HepG2 (cell line): ENCODE measurements around the gene BBIP1. TPM values are rescaled to one million over a fixed set of nuclear protein-coding genes. Genes with fewer than 3 reads are reported as not detected.

Source experiments
- AKAP8 ChIP-seq: sonication (generic); formaldehyde crosslinking; IDR thresholded peaks from 2 replicates; pipeline ENCODE4 v1.5.1; 2020; ENCODE audit warnings: mild to moderate bottlenecking, missing genetic modification reagents
- AKNA ChIP-seq: sonication (generic); formaldehyde crosslinking; IDR thresholded peaks from 2 replicates; pipeline ENCODE4 v1.4.0; 2020; ENCODE audit warnings: missing genetic modification reagents, borderline replicate concordance
- ATF2 ChIP-seq: sonication (generic); formaldehyde crosslinking; IDR thresholded peaks from 2 replicates; pipeline ENCODE4 v1.4.0; 2020; ENCODE audit warnings: missing genetic modification reagents
- FOXP1 ChIP-seq, 2 experiments: fragments of 450-650 bp in 1 of 2; IDR thresholded peaks; 2 replicates each; pipeline ENCODE4 v1.6.1; 2017 to 2018; ENCODE audit warnings: antibody characterized with exemption in 1 of 2
- MNT ChIP-seq: fragments of 450-650 bp; IDR thresholded peaks from 2 replicates; pipeline ENCODE4 v1.6.1; 2016
- POLR2A ChIP-seq, 2 experiments: IDR thresholded peaks; 2 replicates each; pipeline ENCODE4 v1.6.1; 2011; ENCODE audit warnings: low read depth in 2 of 2, low read length in 2 of 2, mild to moderate bottlenecking in 1 of 2, moderate library complexity in 1 of 2; ENCODE audit not compliant: insufficient read depth in 1 of 2
- SNAPC5 ChIP-seq: sonication (generic); formaldehyde crosslinking; IDR thresholded peaks from 2 replicates; pipeline ENCODE4 v1.8.1; 2023; ENCODE audit warnings: mild to moderate bottlenecking, missing genetic modification reagents, borderline replicate concordance
- SP5 ChIP-seq: IDR thresholded peaks from 2 replicates; pipeline ENCODE4 v1.6.1; 2016; ENCODE audit warnings: low read depth, borderline replicate concordance
- SRY ChIP-seq: sonication (generic); formaldehyde crosslinking; IDR thresholded peaks from 2 replicates; pipeline ENCODE4 v1.8.0; 2022; ENCODE audit warnings: mild to moderate bottlenecking, missing genetic modification reagents
- UBTF ChIP-seq: sonication (generic); formaldehyde crosslinking; IDR thresholded peaks from 2 replicates; pipeline ENCODE4 v1.4.0; 2020; ENCODE audit warnings: mild to moderate bottlenecking, missing genetic modification reagents
- ZFP36L2 ChIP-seq: sonication (generic); formaldehyde crosslinking; IDR thresholded peaks from 2 replicates; pipeline ENCODE4 v1.4.0; 2020; ENCODE audit warnings: missing genetic modification reagents
- ZNF264 ChIP-seq: sonication (generic); formaldehyde crosslinking; IDR thresholded peaks from 2 replicates; pipeline ENCODE4 v1.4.0; 2020; ENCODE audit warnings: missing genetic modification reagents
- ZNF333 ChIP-seq: sonication (generic); formaldehyde crosslinking; IDR thresholded peaks from 2 replicates; pipeline ENCODE4 v1.4.0; 2020; ENCODE audit warnings: mild to moderate bottlenecking, missing genetic modification reagents, borderline replicate concordance
- ZNF616 ChIP-seq: sonication (generic); formaldehyde crosslinking; IDR thresholded peaks from 2 replicates; pipeline ENCODE4 v1.5.0; 2020; ENCODE audit warnings: low read depth, mild to moderate bottlenecking, missing genetic modification reagents
- ZNF674 ChIP-seq: sonication (generic); formaldehyde crosslinking; IDR thresholded peaks from 2 replicates; pipeline ENCODE4 v1.5.0; 2020; ENCODE audit warnings: low read depth, mild to moderate bottlenecking, missing genetic modification reagents
- ZNF761 ChIP-seq: sonication (generic); formaldehyde crosslinking; conservative IDR thresholded peaks from 2 replicates; pipeline ENCODE4 v1.4.0; 2020; ENCODE audit warnings: mild to moderate bottlenecking, missing genetic modification reagents
- polyA plus RNA-seq, 8 experiments: library from polyadenylated mRNA; depleted of rRNA in 3 of 8; stranded (reverse) in 7 of 8; unstranded in 1 of 8; fragments of >200 nt; fragmentation: Illumina TruSeq in 4 of 8; extraction: Trizol in 4 of 8; gene quantifications; 2 replicates each; pipeline versions ENCODE4 v1.2.1 to v1.2.3, GENCODE V29; 2011 to 2016; ENCODE audit warnings: low read depth in 4 of 8, missing spikeins in 1 of 8, mixed read lengths in 1 of 8; ENCODE audit not compliant: insufficient read depth in 1 of 8
- total RNA-seq, 5 experiments: library from RNA; depleted of rRNA; stranded (reverse); fragments of >200 nt; fragmentation: Illumina TruSeq; extraction: Trizol; gene quantifications; 2 replicates each; pipeline ENCODE4 v1.2.3, GENCODE V29; 2016; ENCODE audit warnings: low read depth in 1 of 5

BBIP1 gene
- total and polyA plus RNA-seq, 2 of the 13 experiments (the other 11 are each of a cell fraction or from before 2014, with no cell fraction given), result 18.3 to 24.1 TPM

- TF ChIP-seq ZNF616 (CRISPR knock-in tag), result no peak
- TF ChIP-seq UBTF (CRISPR knock-in tag), result peak; percentile 87
- 0 out of 2 replicates have a peak, but pooled peaks have one; percentile 64 for TF ChIP-seq ZNF333
- TF ChIP-seq ZFP36L2, result no peak
- TF ChIP-seq SNAPC5 (CRISPR knock-in tag), result no peak
- TF ChIP-seq FOXP1 (IDR thresholded peaks at IDR 0.05), result no peak
- no peak for TF ChIP-seq FOXP1 (CRISPR knock-in tag; IDR thresholded peaks at IDR 0.05)
- TF ChIP-seq MNT, result no peak
- peak; percentile 94; the same call in 1 of the 2 replicates for TF ChIP-seq AKNA (CRISPR knock-in tag)
- TF ChIP-seq SRY (CRISPR knock-in tag), result 0 out of 2 replicates have a peak, but pooled peaks have one; percentile 41
- 0 out of 2 replicates have a peak, but pooled peaks have one; percentile 42 for TF ChIP-seq ZNF674 (CRISPR knock-in tag)
- TF ChIP-seq ZNF761 (CRISPR knock-in tag), result no peak
- peak; percentile 27 for TF ChIP-seq SP5 (CRISPR knock-in tag)
- TF ChIP-seq AKAP8 (CRISPR knock-in tag), result no peak
- 0 out of 2 replicates have a peak, but pooled peaks have one; percentile 27 for TF ChIP-seq ZNF264 (CRISPR knock-in tag)
- TF ChIP-seq ATF2 (CRISPR knock-in tag), result peak; percentile 50; the same call in 1 of the 2 replicates
- TF ChIP-seq POLR2A (IDR thresholded peaks at IDR 0.05; ENCODE audit: insufficient read depth in 1 of 2, low read depth in 2 of 2, low read length in 2 of 2), result peak; percentile 58 to 77; a peak in 3 of 4 replicates
Observed at GRCh38 chr10:110918643-110919348, at the start of gene BBIP1 (continued).
